GM21528 (cell line): Measurements from ENCODE around the gene PCGF3.
A peak's percentile ranks its signal among the peaks of the same experiment; 100 is the strongest.
"Not testable (repeated sequence)": the region's sequence is repeated elsewhere in the genome, so short reads cannot be mapped to it uniquely, and the experiment has no call there.

Experiments used
- ATAC-seq: cut with Tn5 transposase; IDR thresholded peaks from one replicate; pipeline ENCODE4 v1.9.1; 2021; ENCODE audit warnings: mild to moderate bottlenecking, moderate library complexity; ENCODE audit not compliant: unreplicated experiment, low FRiP score

The PCGF3 gene

GRCh38 chr4:667545-667925 lies 38.1 kb upstream of the PCGF3 start:
- no peak for ATAC-seq

GRCh38 chr4:668219-668618 lies 37.4 kb upstream of the PCGF3 start:
- not testable (repeated sequence) for ATAC-seq

DNA sequence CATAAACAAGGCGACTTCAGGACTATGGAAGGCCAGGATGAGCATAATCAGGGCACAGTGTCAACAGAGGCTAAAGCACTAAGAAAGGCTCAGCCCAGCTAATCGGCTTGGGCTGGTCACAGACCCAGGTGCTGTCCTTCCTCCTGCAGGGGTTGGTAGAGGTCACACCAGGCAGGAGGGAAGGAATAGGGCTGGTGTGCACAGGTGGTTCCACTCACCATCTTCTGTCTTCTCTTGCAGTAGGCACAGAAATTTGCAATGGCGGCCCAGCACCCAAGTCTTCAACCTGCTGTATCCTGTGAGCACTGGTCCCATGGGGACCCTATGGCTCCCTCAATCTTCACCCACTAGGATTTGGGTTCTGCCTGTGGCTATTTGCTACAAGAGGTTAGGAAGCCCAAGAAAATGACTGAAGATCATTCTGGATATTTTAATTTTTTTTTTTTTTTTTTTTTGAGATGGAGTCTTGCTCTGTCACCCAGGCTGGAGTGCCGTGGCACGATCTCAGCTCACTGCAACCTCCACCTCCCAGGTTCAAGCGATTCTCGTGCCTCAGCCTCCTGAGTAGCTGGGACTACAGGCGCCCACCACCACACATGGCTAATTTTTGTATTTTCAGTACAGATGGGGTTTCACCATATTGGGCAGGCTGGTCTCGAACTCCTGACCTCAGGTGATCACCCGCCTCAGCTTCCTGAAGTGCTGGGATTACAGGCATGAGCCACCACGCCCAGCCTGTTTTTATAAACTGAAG lies 35.6 kb upstream of the PCGF3 start:
- ATAC-seq = not testable (repeated sequence)

- ATAC-seq = no peak
Observed at GRCh38 chr4:671769-672168, 33.9 kb upstream of the PCGF3 start.

- no peak for ATAC-seq
Observed at GRCh38 chr4:673349-674091, 32.1 kb upstream of the PCGF3 start.

DNA sequence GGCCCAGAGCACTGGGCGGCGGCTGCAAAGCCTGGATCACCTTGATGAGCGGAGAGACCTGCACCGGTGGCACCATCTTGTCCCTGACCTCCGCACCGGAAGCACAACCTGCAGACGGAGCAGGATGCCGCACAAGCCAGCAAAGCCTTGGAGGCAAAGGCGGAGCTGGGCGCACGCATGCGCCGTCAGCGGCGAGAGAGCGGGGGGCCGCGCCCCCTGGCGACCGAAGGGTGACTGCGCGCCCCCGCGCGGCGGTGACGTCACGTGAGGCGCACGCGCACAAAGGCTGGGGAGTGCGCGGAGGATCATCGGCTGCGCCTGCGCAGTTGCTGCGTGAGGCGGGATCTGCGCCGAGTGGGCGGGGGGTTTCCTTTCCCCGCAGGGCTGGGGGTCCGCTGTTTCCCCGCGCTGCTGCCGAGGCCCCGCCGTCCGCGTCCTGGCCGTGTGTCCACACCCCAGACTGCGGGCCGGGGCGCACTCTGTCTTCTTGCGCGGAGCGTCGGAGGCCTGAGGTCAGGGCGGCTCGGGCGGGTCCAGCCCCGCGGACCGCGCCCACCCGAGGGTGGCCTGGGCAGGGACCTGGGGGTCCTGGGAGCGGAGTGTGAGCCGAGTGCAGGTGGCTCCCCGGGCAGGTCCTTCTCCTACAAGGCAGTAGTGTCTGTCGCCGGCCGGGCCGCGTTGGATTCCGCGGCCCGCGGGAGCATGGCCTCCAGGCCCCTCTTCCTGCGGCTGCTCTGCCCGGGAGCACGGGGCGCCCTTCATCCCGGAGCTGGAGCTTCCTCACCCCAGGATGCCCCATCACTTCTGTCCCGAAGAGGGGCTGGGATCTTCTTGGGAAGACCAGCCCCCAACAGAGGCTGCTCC lies 31.2 kb upstream of the PCGF3 start, which contains the start of the genes ATP5ME and MYL5:
Gene ATP5ME (minus strand): TSS at position 105 of the 864 bp plus-strand sequence. CDS start 29 bp downstream, at position 76.
Gene MYL5 (plus strand): TSS at position 371 of the 864 bp plus-strand sequence. CDS start 3,485 bp downstream, outside the sequence.
- peak; percentile 78 for ATAC-seq

GRCh38 chr4:675036-675882 lies 30.4 kb upstream of the PCGF3 start:
- peak; percentile 22 for ATAC-seq

- ATAC-seq = no peak
Observed at GRCh38 chr4:675980-676870, 29.4 kb upstream of the PCGF3 start.

DNA sequence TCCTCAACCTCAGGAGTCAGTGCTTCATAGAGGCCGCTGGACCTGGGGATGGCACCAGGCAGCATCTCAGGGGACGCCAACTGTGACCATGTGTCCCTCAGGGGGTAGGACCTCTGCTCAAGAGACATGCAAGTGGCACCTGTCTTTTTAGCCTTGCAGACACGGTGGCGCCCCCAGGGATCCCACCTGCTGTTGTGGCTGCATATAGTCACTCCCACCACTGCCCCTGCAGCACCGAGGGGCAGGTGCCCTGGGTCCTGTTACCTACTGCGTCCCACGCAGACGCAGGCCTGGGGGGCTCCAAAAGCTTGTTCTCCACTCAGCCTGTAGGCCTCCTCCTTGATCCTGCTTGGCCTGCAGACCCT lies 28.8 kb upstream of the PCGF3 start:
- no peak for ATAC-seq

- ATAC-seq = no peak
Observed at GRCh38 chr4:677431-678293, 28.0 kb upstream of the PCGF3 start.

GRCh38 chr4:678331-679103 lies 27.1 kb upstream of the PCGF3 start:
- ATAC-seq = no peak

- ATAC-seq = no peak
Observed at GRCh38 chr4:679104-679481, 26.5 kb upstream of the PCGF3 start.

- ATAC-seq = no peak
Observed at GRCh38 chr4:679629-680028, 26.0 kb upstream of the PCGF3 start.

- no peak for ATAC-seq
Observed at GRCh38 chr4:680091-680490, 25.5 kb upstream of the PCGF3 start.

GRCh38 chr4:680551-680927 lies 25.1 kb upstream of the PCGF3 start:
- no peak for ATAC-seq

DNA sequence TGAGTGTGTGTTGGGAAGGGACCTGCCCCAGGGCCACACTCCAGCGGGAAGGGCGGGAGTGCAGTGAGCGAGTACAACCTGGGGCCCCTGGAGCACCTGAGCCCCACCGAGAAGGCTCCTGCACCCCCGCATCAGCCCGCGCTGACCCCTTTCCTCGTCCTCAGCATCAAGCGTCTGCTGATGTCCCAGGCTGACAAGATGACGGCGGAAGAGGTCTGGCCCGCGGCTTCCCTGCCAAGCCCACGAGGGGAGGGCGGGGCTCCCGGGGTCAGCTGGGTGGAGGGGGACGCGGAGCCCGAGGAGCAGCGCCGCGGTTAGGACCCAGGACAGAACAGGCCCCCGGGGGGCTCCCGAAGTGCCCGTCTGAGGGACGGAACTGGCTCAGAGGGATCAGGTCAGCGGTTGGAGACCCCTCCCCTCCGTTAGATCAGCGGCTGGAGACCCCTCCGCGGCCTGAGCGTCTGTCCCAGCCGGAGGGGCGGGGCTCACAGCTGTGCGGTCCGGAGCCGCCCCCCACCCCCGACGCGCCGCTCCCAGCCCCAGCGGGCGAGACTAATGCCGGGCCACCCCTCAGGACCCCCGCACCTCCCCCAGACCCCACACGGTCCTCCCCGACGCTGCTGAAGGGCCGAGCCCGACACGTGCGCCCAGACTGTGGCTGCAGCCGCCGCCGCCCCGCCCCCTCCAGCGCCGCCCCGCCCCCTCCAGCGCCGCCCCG lies 24.5 kb upstream of the PCGF3 start:
- ATAC-seq = no peak
